Muscle layer of duodenum (tissue), 2 donors: ENCODE data around the gene SOS1.

ENCODE experiments used
- H3K27ac ChIP-seq: one replicate; pipeline ENCODE4 v1.7.0; 2013; ENCODE audit warnings: mild to moderate bottlenecking, low read length
- H3K27me3 ChIP-seq: one replicate; pipeline ENCODE4 v1.7.0; 2013; ENCODE audit warnings: low read depth, mild to moderate bottlenecking, control low read depth, low read length
- H3K36me3 ChIP-seq, 2 donors: one replicate each; pipeline ENCODE4 v1.7.0; 2013; ENCODE audit warnings: low read length in 2 of 2, control low read depth in 1 of 2, mild to moderate bottlenecking in 1 of 2; ENCODE audit not compliant: insufficient read depth in 2 of 2, control insufficient read depth in 1 of 2
- H3K4me1 ChIP-seq, 2 donors: one replicate each; pipeline ENCODE4 v1.7.0; 2013; ENCODE audit warnings: low read length in 2 of 2, mild to moderate bottlenecking in 2 of 2, control low read depth in 1 of 2, moderate library complexity in 1 of 2; ENCODE audit not compliant: insufficient read depth in 2 of 2, control insufficient read depth in 1 of 2
- H3K4me3 ChIP-seq, 2 donors: one replicate each; pipeline ENCODE4 v1.7.0; 2013; ENCODE audit warnings: low read length in 2 of 2, low read depth in 1 of 2, mild to moderate bottlenecking in 1 of 2
- H3K9me3 ChIP-seq, 2 donors: one replicate each; pipeline ENCODE4 v1.7.0; 2013; ENCODE audit warnings: low read length in 2 of 2, control low read depth in 1 of 2, mild to moderate bottlenecking in 1 of 2; ENCODE audit not compliant: control insufficient read depth in 1 of 2
- donor health status: healthy.

SOS1 gene

DNA sequence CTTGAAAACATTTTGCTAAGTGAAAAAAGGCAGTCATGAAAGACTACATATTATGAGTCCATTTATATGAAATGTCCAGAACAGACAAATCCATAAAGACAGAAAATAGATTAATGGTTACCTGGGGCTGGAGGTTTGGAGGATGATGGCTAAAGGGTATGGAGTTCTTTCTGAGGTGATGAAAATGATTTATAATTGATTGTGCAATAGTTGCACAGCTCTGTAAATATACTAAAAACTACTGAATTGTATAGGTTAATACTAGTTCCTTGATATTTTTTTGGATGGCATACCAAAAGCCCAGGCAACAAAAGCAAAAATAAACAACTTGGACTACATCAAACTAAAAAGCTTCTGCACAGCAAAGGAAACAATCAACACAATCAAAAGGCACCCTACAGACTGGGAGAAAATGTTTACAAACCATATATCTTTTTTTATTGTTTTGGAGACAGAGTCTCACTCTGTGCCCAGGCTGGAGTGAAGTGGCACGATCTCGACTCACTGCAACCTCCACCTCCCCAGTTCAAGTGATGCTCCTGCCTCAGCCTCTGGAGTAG, 21.5 kb downstream of the SOS1 start:
- H3K9me3 ChIP-seq = no peaks in the 10 kb centered on the region
- H3K27me3 ChIP-seq = no peaks in the 10 kb centered on the region
- H3K27ac ChIP-seq = no peak overlapping the region
- H3K36me3 ChIP-seq = no peaks in the 10 kb centered on the region
- peaks cover 6 to 14% of the 10 kb centered on the region in 2 donors for H3K4me1 ChIP-seq
- H3K4me3 ChIP-seq = no peak overlapping the region

DNA sequence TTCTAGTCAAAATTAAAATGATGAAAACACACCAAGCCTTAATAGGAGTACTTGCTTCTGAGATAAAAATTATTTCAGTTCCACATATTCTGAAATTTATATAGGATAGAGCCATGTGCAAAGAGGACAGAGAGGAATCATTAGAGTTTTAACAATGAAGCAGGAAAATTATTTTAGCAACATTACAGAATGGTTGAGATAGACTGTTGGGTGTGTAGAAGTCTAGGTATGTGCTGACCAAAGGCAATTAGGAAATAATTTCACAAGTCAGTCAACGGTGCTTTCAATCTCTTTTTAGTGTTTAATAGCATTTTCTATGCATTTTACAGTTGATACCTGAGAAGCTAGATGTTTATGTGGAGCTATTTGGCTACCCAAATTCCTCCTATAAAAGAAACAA, 25.2 kb downstream of the SOS1 start:
- Histone ChIP-seq H3K9me3 (no peaks in the 10 kb centered on the region), H3K27ac (no peak overlapping the region), H3K4me3 (no peak overlapping the region), H3K27me3 (no peaks in the 10 kb centered on the region), H3K36me3 (no peaks in the 10 kb centered on the region), H3K4me1 (peaks cover 6 to 18% of the 10 kb centered on the region in 2 donors)

GRCh38 chr2:39094717-39095363, 26.0 kb downstream of the SOS1 start:
- Histone ChIP-seq H3K9me3 (no peaks in the 10 kb centered on the region), H3K36me3 (no peaks in the 10 kb centered on the region), H3K27ac (no peak overlapping the region), H3K4me3 (no peak overlapping the region), H3K27me3 (no peaks in the 10 kb centered on the region), H3K4me1 (peaks cover 6 to 18% of the 10 kb centered on the region in 2 donors)

GRCh38 chr2:39093218-39093898, 27.5 kb downstream of the SOS1 start:
- no peak overlapping the region for H3K27ac ChIP-seq
- no peaks in the 10 kb centered on the region for H3K36me3 ChIP-seq
- no peak overlapping the region for H3K4me3 ChIP-seq
- H3K9me3 ChIP-seq = no peaks in the 10 kb centered on the region
- peaks cover 6 to 18% of the 10 kb centered on the region in 2 donors for H3K4me1 ChIP-seq
- H3K27me3 ChIP-seq = no peaks in the 10 kb centered on the region

DNA sequence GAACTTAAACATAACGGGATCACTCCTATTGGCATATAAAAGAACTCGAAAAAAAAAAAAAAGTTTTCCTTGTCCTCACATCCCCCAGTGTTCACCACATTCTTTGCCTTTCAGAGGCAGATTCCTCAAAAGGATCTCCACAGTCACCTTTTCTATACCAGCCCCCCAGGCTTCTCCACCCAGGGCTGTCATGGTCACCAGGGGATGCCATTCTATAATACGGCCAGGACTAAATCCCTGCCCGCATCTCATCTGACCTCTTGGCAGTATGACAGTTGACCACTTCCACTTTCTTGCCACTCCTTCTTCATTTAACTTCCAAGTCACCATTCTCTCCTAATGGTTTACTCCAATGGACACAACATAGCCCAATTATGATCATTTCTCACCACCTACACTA, 29.3 kb downstream of the SOS1 start:
- Histone ChIP-seq H3K4me3 (no peak overlapping the region), H3K27me3 (no peaks in the 10 kb centered on the region), H3K36me3 (no peaks in the 10 kb centered on the region), H3K27ac (no peak overlapping the region), H3K9me3 (no peaks in the 10 kb centered on the region), H3K4me1 (peaks cover 6 to 14% of the 10 kb centered on the region in 2 donors)

DNA sequence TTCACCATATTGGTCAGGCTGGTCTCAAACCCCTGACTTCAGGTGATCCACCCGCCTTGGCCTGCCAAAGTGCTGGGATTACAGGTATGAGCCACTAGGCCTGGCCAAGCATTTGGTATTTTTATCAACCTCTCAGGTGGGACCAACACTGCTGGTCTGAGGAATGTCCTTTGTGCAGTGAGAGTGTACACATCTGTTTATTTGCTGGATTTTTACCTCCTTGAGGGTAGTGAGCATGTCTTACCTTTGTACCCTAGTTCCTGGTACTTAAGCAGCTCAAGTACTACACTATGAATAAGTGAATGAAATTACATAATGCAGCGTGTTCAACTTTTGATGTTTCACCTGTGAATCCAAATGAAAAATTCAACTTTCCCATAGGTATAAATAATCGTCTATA, 29.8 kb downstream of the SOS1 start:
- peaks cover 6 to 14% of the 10 kb centered on the region in 2 donors for H3K4me1 ChIP-seq
- H3K36me3 ChIP-seq = no peaks in the 10 kb centered on the region
- H3K27ac ChIP-seq = no peak overlapping the region
- H3K4me3 ChIP-seq = no peak overlapping the region
- no peaks in the 10 kb centered on the region for H3K27me3 ChIP-seq
- H3K9me3 ChIP-seq = no peaks in the 10 kb centered on the region

- Histone ChIP-seq H3K27me3 (no peaks in the 10 kb centered on the region), H3K27ac (no peak overlapping the region), H3K4me1 (no peaks in the 10 kb centered on the region), H3K9me3 (no peaks in the 10 kb centered on the region), H3K4me3 (no peak overlapping the region), H3K36me3 (no peaks in the 10 kb centered on the region)
Observed at GRCh38 chr2:39080152-39080551, 40.7 kb downstream of the SOS1 start.

- H3K27ac ChIP-seq = no peak overlapping the region
- peaks cover 0 to 7% of the 10 kb centered on the region in 2 donors for H3K4me1 ChIP-seq
- peaks cover 7 to 10% of the 10 kb centered on the region in 2 donors for H3K36me3 ChIP-seq
- H3K27me3 ChIP-seq = no peaks in the 10 kb centered on the region
- H3K4me3 ChIP-seq = no peak overlapping the region
- no peaks in the 10 kb centered on the region for H3K9me3 ChIP-seq
Observed at GRCh38 chr2:39069890-39070465, 50.9 kb downstream of the SOS1 start.

- H3K4me1 ChIP-seq = peaks cover 0 to 7% of the 10 kb centered on the region in 2 donors
Observed at GRCh38 chr2:39069136-39069515, 51.7 kb downstream of the SOS1 start.

GRCh38 chr2:39068299-39069135, 52.3 kb downstream of the SOS1 start:
- Histone ChIP-seq H3K4me1 (peaks cover 0 to 7% of the 10 kb centered on the region in 2 donors), H3K27ac (no peak overlapping the region), H3K9me3 (no peaks in the 10 kb centered on the region), H3K27me3 (no peaks in the 10 kb centered on the region), H3K4me3 (no peak overlapping the region), H3K36me3 (peaks cover 7 to 10% of the 10 kb centered on the region in 2 donors)

More at GRCh38 chr2:39069136-39069515, 51.7 kb downstream of the SOS1 start:
- H3K27me3 ChIP-seq = no peaks in the 10 kb centered on the region
- H3K9me3 ChIP-seq = no peaks in the 10 kb centered on the region
- H3K27ac ChIP-seq = no peak overlapping the region
- H3K36me3 ChIP-seq = peaks cover 7 to 10% of the 10 kb centered on the region in 2 donors
- H3K4me3 ChIP-seq = no peak overlapping the region

- Histone ChIP-seq H3K9me3 (no peaks in the 10 kb centered on the region), H3K27me3 (no peaks in the 10 kb centered on the region), H3K4me1 (peaks cover 0 to 7% of the 10 kb centered on the region in 2 donors), H3K4me3 (no peak overlapping the region), H3K36me3 (peaks cover 7 to 10% of the 10 kb centered on the region in 2 donors), H3K27ac (no peak overlapping the region)
Observed at GRCh38 chr2:39065616-39066015, 55.2 kb downstream of the SOS1 start.
